ENCODE results near the gene MRPL33. TPM values are rescaled to one million over a fixed set of nuclear protein-coding genes. Genes with fewer than 3 reads are reported as not detected.
"Not testable (repeated sequence)": the region's sequence is repeated elsewhere in the genome, so short reads cannot be mapped to it uniquely, and the experiment has no call there.

Gene MRPL33
- polyA plus RNA-seq, 1 donor from 2014 or later: 406 TPM

DNA sequence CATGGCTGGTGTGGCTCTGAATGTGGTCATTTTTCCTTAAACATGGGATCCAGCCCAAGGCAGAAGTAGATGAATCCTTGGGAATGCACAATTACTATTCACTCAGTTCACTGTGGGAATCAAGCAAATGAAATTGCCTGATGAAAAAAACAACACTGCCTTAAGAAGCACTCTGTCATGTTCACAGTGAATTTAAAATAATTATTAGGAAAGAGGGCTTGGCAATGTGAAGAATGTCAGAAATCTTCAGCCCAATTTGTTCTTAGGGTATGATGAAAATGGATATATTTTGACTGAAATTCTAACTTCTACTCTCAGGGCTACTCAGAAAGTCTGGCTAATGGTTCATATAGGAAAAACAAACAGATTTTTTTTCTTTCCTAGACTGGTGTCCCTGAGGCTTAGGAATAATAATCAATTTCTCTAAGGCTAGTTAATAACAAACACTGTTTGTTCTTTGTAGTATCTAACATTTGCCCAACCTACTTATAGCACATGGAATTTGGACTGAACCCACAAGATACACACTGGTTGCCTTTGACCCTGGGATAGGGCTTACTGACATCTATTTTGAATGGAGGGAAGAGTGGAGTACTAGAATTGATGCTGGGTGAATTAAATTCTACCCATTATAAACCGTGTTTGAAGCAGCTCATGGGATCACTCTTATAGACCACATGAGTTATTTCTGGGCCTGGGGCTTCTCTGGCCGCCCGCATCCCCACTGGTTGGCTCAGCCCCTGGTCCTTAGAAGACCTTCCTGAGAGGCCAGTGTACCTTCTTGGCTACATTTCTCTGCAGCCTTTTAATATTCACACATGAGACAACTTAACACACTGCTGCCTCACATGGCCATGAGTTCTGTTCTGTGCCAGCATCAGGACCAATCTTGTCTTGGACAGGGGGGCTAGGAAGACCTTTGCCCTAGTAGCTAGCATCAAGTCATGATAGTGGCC lies 8.3 kb upstream of the MRPL33 start:
- no peaks in the 10 kb centered on the region for H3K27me3 ChIP-seq (ENCODE audit: insufficient read depth, low read depth, low read length)
- no peaks in the 10 kb centered on the region for H3K9me2 ChIP-seq (ENCODE audit: insufficient read depth, low read length)
- no peak for TF ChIP-seq MXI1 (conservative IDR thresholded peaks at IDR 0.05; ENCODE audit: poor library complexity, severe bottlenecking)
- TF ChIP-seq SMC3 (conservative IDR thresholded peaks at IDR 0.05; ENCODE audit: poor library complexity): no peak
- no peak for TF ChIP-seq CTCF (IDR thresholded peaks at IDR 0.05; ENCODE audit: poor library complexity, severe bottlenecking)
- TF ChIP-seq EP300 (conservative IDR thresholded peaks at IDR 0.05; ENCODE audit: poor library complexity, severe bottlenecking): no peak
- no peak for TF ChIP-seq POLR2AphosphoS5 (IDR thresholded peaks at IDR 0.05)
- TF ChIP-seq RAD21 (conservative IDR thresholded peaks at IDR 0.05): no peak
- TF ChIP-seq REST (IDR thresholded peaks at IDR 0.05; ENCODE audit: borderline replicate concordance): no peak
- no peak for TF ChIP-seq EZH2 (IDR thresholded peaks at IDR 0.05; ENCODE audit: borderline replicate concordance, insufficient read depth, low read length, poor library complexity, severe bottlenecking)
- no peak for TF ChIP-seq TAF1 (IDR thresholded peaks at IDR 0.05; ENCODE audit: low read depth)
- H3K9me3 ChIP-seq (ENCODE audit: low read length): no peaks in the 10 kb centered on the region
- H3K4me2 ChIP-seq (ENCODE audit: low read length): no peak overlapping the region
- no peaks in the 10 kb centered on the region for H3K36me3 ChIP-seq (ENCODE audit: insufficient read depth, low read length)
- no peak overlapping the region for H3K27ac ChIP-seq (ENCODE audit: low read length)
- no peaks in the 10 kb centered on the region for H4K20me1 ChIP-seq (ENCODE audit: insufficient read depth)
- H3K79me2 ChIP-seq (replicated peaks; ENCODE audit: insufficient read depth, low read length): no peaks in the 10 kb centered on the region
- H3F3A ChIP-seq (ENCODE audit: insufficient read depth, low read length, poor library complexity, severe bottlenecking): no peaks in the 10 kb centered on the region
- H3K4me3 ChIP-seq (ENCODE audit: low read length): no peak overlapping the region
- no peak overlapping the region for H3K9ac ChIP-seq (ENCODE audit: low read length)
- no peak overlapping the region for H2AFZ ChIP-seq (ENCODE audit: low read depth, low read length)

- Histone ChIP-seq H3K9me3 (ENCODE audit: low read length) (no peaks in the 10 kb centered on the region), H3K9ac (ENCODE audit: low read length) (no peak overlapping the region), H3K36me3 (ENCODE audit: insufficient read depth, low read length) (no peaks in the 10 kb centered on the region), H2AFZ (ENCODE audit: low read depth, low read length) (no peak overlapping the region), H3K27ac (ENCODE audit: low read length) (no peak overlapping the region), H4K20me1 (ENCODE audit: insufficient read depth) (no peaks in the 10 kb centered on the region), H3K4me2 (ENCODE audit: low read length) (no peak overlapping the region), H3K27me3 (ENCODE audit: insufficient read depth, low read depth, low read length) (no peaks in the 10 kb centered on the region), H3K79me2 (replicated peaks; ENCODE audit: insufficient read depth, low read length) (no peaks in the 10 kb centered on the region), H3K4me3 (ENCODE audit: low read length) (no peak overlapping the region), H3F3A (ENCODE audit: insufficient read depth, low read length, poor library complexity, severe bottlenecking) (no peaks in the 10 kb centered on the region), H3K9me2 (ENCODE audit: insufficient read depth, low read length) (no peaks in the 10 kb centered on the region)
- TF ChIP-seq POLR2AphosphoS5 (IDR thresholded peaks at IDR 0.05) (no peak), SMC3 (conservative IDR thresholded peaks at IDR 0.05; ENCODE audit: poor library complexity) (no peak), REST (IDR thresholded peaks at IDR 0.05; ENCODE audit: borderline replicate concordance) (no peak), CTCF (IDR thresholded peaks at IDR 0.05; ENCODE audit: poor library complexity, severe bottlenecking) (no peak), RAD21 (conservative IDR thresholded peaks at IDR 0.05) (no peak), EP300 (conservative IDR thresholded peaks at IDR 0.05; ENCODE audit: poor library complexity, severe bottlenecking) (no peak), MXI1 (conservative IDR thresholded peaks at IDR 0.05; ENCODE audit: poor library complexity, severe bottlenecking) (no peak), EZH2 (IDR thresholded peaks at IDR 0.05; ENCODE audit: borderline replicate concordance, insufficient read depth, low read length, poor library complexity, severe bottlenecking) (no peak), TAF1 (IDR thresholded peaks at IDR 0.05; ENCODE audit: low read depth) (no peak)
These were observed 7.6 kb upstream of the MRPL33 start for GRCh38 chr2:27763907-27764267.

GRCh38 chr2:27764526-27764925 lies 7.0 kb upstream of the MRPL33 start:
- H3K27me3 ChIP-seq (ENCODE audit: insufficient read depth, low read depth, low read length); H3K9me3 ChIP-seq (ENCODE audit: low read length); H2AFZ ChIP-seq (ENCODE audit: low read depth, low read length); H3K27ac ChIP-seq (ENCODE audit: low read length); H3F3A ChIP-seq (ENCODE audit: insufficient read depth, low read length, poor library complexity, severe bottlenecking); H4K20me1 ChIP-seq (ENCODE audit: insufficient read depth); H3K9ac ChIP-seq (ENCODE audit: low read length); H3K4me2 ChIP-seq (ENCODE audit: low read length); H3K79me2 ChIP-seq (replicated peaks; ENCODE audit: insufficient read depth, low read length); H3K36me3 ChIP-seq (ENCODE audit: insufficient read depth, low read length); H3K9me2 ChIP-seq (ENCODE audit: insufficient read depth, low read length); H3K4me3 ChIP-seq (ENCODE audit: low read length): not testable (repeated sequence)

All from neural cell (in vitro differentiated cells).